DOHH2 (cell line): ENCODE results near the gene SHC4.

Source experiments
- H3F3A ChIP-seq: fragments of 200-600 bp; sonication (generic), shearing (Covaris generic); 2 replicates; pipeline ENCODE4 v1.6.0; 2016; ENCODE audit warnings: antibody characterized with exemption, mild to moderate bottlenecking; ENCODE audit not compliant: control insufficient read depth, insufficient read depth
- H3K27ac ChIP-seq: fragments of 200-600 bp; sonication (generic); 2 replicates; pipeline ENCODE4 v1.5.1; 2014; ENCODE audit warnings: low read depth, mild to moderate bottlenecking, low read length, moderate library complexity
- H3K27me3 ChIP-seq: fragments of 200-600 bp; sonication (generic); 2 replicates; pipeline ENCODE4 v1.6.1; 2014; ENCODE audit warnings: mild to moderate bottlenecking, low read length, mixed read lengths; ENCODE audit not compliant: control insufficient read depth
- H3K36me3 ChIP-seq: fragments of 200-600 bp; sonication (generic); 2 replicates; pipeline ENCODE4 v1.6.1; 2014; ENCODE audit warnings: mild to moderate bottlenecking, low read length, moderate library complexity, mixed read lengths; ENCODE audit not compliant: control insufficient read depth
- H3K4me1 ChIP-seq: fragments of 200-600 bp; sonication (generic); 2 replicates; pipeline ENCODE4 v1.6.1; 2014; ENCODE audit warnings: mild to moderate bottlenecking, low read length, mixed read lengths; ENCODE audit not compliant: control insufficient read depth
- H3K4me2 ChIP-seq: fragments of 200-600 bp; sonication (generic); 2 replicates; pipeline ENCODE4 v1.6.0; 2014; ENCODE audit warnings: mild to moderate bottlenecking, low read length, moderate library complexity
- H3K4me3 ChIP-seq: fragments of 200-600 bp; sonication (generic); 2 replicates; pipeline ENCODE4 v1.5.1; 2014; ENCODE audit warnings: mild to moderate bottlenecking, low read length, mixed read lengths
- H3K79me2 ChIP-seq: fragments of 200-600 bp; sonication (generic); 2 replicates; pipeline ENCODE4 v1.6.1; 2014; ENCODE audit warnings: mild to moderate bottlenecking, low read length, mixed read lengths; ENCODE audit not compliant: control insufficient read depth
- H3K9me2 ChIP-seq: fragments of 200-600 bp; sonication (generic); replicated peaks from 2 replicates; pipeline ENCODE4 v1.6.1; 2014; ENCODE audit warnings: mild to moderate bottlenecking, low read length, mixed read lengths; ENCODE audit not compliant: control insufficient read depth
- H3K9me3 ChIP-seq: fragments of 200-600 bp; sonication (generic); 2 replicates; pipeline ENCODE4 v1.6.1; 2014; ENCODE audit warnings: antibody characterized with exemption, low read length, mixed read lengths; ENCODE audit not compliant: control insufficient read depth, insufficient read depth
- H4K20me1 ChIP-seq: fragments of 200-600 bp; sonication (generic); 2 replicates; pipeline ENCODE4 v1.6.0; 2014; ENCODE audit warnings: low read depth, mild to moderate bottlenecking, antibody characterized with exemption, low read length, moderate library complexity; ENCODE audit not compliant: control insufficient read depth, insufficient read depth
- EZH2phosphoT487 ChIP-seq: fragments of 200-600 bp; sonication (generic); IDR thresholded peaks from 2 replicates; pipeline ENCODE4 v1.6.1; 2017; ENCODE audit warnings: borderline replicate concordance, mild to moderate bottlenecking, antibody characterized with exemption, low read length, moderate library complexity, mixed read lengths
- TF ChIP-seq, protein P1 (sequence below): fragments of 200-600 bp; sonication (generic); IDR thresholded peaks from one replicate; pipeline ENCODE4 v1.5.1; 2014; ENCODE audit warnings: antibody characterized with exemption, mild to moderate bottlenecking, low read depth, low read length; ENCODE audit not compliant: poor library complexity, severe bottlenecking

Gene SHC4

DNA sequence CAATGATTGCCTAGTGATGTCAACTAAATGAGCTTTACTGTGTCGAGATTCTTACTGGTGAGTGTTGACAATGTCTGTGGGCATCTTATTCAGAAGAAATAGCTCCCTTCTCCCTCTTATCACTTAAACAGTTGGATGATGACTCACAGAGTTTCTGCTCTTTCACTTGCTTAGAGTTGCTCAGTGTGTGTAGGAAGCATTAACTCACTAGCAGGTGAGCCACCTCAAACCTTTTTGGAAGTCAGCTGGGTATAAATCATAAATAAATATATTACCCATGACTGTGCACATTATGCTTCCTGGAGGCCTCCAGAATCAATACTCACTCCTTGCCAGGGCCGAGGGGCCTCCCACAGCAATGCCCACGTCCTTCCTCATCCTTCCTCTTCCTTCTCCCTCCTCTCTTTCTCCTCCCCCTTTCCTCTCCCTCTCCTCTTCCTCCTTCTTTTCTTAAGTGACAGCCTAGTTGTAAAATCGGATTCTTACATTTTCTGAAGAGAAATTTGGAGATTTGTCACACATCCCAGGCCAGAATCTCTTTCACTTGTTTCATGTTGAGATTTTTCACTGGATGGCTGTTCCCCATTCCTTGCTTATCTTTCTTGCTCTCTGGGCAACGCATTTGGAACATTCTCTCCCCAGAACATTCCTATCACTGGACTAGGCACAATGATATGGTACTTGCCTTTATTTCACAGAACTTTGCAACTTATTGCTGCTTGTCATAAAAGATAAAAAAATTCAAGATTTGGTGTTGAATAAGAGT lies 17.5 kb downstream of the SHC4 start:
- H3K4me1 ChIP-seq, result no peaks in the 10 kb centered on the region
- no peaks in the 10 kb centered on the region for H3K27me3 ChIP-seq
- no peaks in the 10 kb centered on the region for H3K9me3 ChIP-seq
- H3K27ac ChIP-seq, result no peak overlapping the region
- H3F3A ChIP-seq, result no peaks in the 10 kb centered on the region
- no peaks in the 10 kb centered on the region; the same call in 1 of the 2 replicates for H3K9me2 ChIP-seq
- no peak overlapping the region for H3K4me3 ChIP-seq
- H3K79me2 ChIP-seq, result no peaks in the 10 kb centered on the region
- TF ChIP-seq, protein P1, sequence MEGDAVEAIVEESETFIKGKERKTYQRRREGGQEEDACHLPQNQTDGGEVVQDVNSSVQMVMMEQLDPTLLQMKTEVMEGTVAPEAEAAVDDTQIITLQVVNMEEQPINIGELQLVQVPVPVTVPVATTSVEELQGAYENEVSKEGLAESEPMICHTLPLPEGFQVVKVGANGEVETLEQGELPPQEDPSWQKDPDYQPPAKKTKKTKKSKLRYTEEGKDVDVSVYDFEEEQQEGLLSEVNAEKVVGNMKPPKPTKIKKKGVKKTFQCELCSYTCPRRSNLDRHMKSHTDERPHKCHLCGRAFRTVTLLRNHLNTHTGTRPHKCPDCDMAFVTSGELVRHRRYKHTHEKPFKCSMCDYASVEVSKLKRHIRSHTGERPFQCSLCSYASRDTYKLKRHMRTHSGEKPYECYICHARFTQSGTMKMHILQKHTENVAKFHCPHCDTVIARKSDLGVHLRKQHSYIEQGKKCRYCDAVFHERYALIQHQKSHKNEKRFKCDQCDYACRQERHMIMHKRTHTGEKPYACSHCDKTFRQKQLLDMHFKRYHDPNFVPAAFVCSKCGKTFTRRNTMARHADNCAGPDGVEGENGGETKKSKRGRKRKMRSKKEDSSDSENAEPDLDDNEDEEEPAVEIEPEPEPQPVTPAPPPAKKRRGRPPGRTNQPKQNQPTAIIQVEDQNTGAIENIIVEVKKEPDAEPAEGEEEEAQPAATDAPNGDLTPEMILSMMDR, result no peak
- TF ChIP-seq EZH2phosphoT487, result no peak
- no peaks in the 10 kb centered on the region for H4K20me1 ChIP-seq
- H3K4me2 ChIP-seq, result no peak overlapping the region
- H3K36me3 ChIP-seq, result no peaks in the 10 kb centered on the region

DNA sequence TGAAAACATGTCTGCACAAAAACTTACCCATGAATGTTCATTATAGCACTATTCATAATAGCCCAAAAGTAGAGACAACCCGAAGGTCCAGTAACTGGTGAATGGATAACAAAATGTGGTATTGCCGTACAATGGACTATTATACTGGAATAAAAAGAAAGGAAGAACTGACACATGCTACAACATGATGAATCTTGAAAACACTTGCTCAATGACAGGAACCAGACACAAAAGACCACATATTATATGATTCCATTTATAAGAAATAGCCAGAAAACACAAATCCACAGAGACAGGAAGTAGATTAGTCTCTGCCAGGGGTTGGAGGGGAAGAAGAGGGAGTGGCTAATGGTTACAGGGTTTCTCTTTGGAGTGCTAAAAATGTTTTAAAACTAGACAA lies 18.3 kb downstream of the SHC4 start:
- H3K36me3 ChIP-seq, result no peaks in the 10 kb centered on the region
- H3K27ac ChIP-seq, result no peak overlapping the region
- no peaks in the 10 kb centered on the region; the same call in 1 of the 2 replicates for H3K9me2 ChIP-seq
- TF ChIP-seq, protein P1, result no peak
- no peak for TF ChIP-seq EZH2phosphoT487
- H3K27me3 ChIP-seq, result peaks cover 5% of the 10 kb centered on the region; the same call in 1 of the 2 replicates
- no peak overlapping the region for H3K4me2 ChIP-seq
- no peaks in the 10 kb centered on the region for H4K20me1 ChIP-seq
- no peaks in the 10 kb centered on the region for H3K9me3 ChIP-seq
- H3K79me2 ChIP-seq, result no peaks in the 10 kb centered on the region
- no peak overlapping the region for H3K4me3 ChIP-seq
- no peaks in the 10 kb centered on the region for H3F3A ChIP-seq
- H3K4me1 ChIP-seq, result no peaks in the 10 kb centered on the region

GRCh38 chr15:48941904-48942303 lies 21.8 kb downstream of the SHC4 start:
- no peak for TF ChIP-seq EZH2phosphoT487
- TF ChIP-seq, protein P1, result no peak
- Histone ChIP-seq H3K4me2 (no peak overlapping the region), H3K27ac (no peak overlapping the region), H3K36me3 (no peaks in the 10 kb centered on the region), H3K9me3 (no peaks in the 10 kb centered on the region), H3K4me1 (no peaks in the 10 kb centered on the region), H3K9me2 (no peaks in the 10 kb centered on the region; the same call in 1 of the 2 replicates), H3K79me2 (no peaks in the 10 kb centered on the region), H3K27me3 (peaks cover 5% of the 10 kb centered on the region; the same call in 1 of the 2 replicates), H4K20me1 (no peaks in the 10 kb centered on the region), H3K4me3 (no peak overlapping the region), H3F3A (no peaks in the 10 kb centered on the region)
